GM23338 (cell line): ENCODE results near the gene SBF2.

ENCODE experiments used
- CREB1 ChIP-seq: fragments of 250-450 bp; sonication (Bioruptor Pico); IDR thresholded peaks from 2 replicates; pipeline ENCODE4 v1.5.0; 2020; ENCODE audit warnings: low read depth, mild to moderate bottlenecking, moderate library complexity
- CTCF ChIP-seq, 2 experiments: fragments of 200-600 bp in 1 of 2; sonication (generic) in 1 of 2; conservative IDR thresholded peaks; 2 replicates each; pipeline versions ENCODE4 v1.5.1 to v1.6.1; 2016 to 2017; ENCODE audit warnings: antibody characterized with exemption in 2 of 2, low read depth in 2 of 2, mild to moderate bottlenecking in 2 of 2, moderate library complexity in 1 of 2
- EZH2 ChIP-seq: fragments of 200-600 bp; sonication (generic); IDR thresholded peaks from one replicate; pipeline ENCODE4 v1.8.0; 2017; ENCODE audit warnings: antibody characterized with exemption, mild to moderate bottlenecking, low read depth; ENCODE audit not compliant: unreplicated experiment
- POLR2AphosphoS5 ChIP-seq: IDR thresholded peaks from 2 replicates; pipeline ENCODE4 v1.6.1; 2016; ENCODE audit warnings: antibody characterized with exemption, low read depth
- REST ChIP-seq: IDR thresholded peaks from one replicate; pipeline ENCODE4 v1.6.1; 2018; ENCODE audit warnings: antibody characterized with exemption; ENCODE audit not compliant: unreplicated experiment
- TF ChIP-seq, protein P1 (sequence below): IDR thresholded peaks from 2 replicates; pipeline ENCODE4 v1.6.1; 2016; ENCODE audit warnings: antibody characterized with exemption

DNA sequence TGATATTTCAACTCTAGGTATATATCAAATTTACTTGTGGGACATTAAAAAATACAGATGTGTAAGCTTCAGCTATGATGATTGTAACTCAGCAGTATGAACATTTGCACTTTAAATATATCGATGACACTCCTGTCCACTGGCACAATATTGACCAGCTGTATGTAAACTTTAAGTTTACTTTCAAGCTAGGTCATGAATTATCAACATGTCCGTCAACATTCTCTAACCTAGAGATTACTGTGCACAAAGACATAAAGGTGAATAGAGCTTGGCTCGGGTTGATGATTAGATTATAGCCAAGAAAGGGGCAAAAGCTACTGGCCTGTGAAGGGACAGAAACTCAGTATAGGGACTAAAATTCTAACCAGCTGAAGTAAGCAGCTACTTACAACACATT lies 343.6 kb downstream of the SBF2 start:
- no peak for TF ChIP-seq POLR2AphosphoS5
- TF ChIP-seq REST: no peak
- TF ChIP-seq, protein P1, sequence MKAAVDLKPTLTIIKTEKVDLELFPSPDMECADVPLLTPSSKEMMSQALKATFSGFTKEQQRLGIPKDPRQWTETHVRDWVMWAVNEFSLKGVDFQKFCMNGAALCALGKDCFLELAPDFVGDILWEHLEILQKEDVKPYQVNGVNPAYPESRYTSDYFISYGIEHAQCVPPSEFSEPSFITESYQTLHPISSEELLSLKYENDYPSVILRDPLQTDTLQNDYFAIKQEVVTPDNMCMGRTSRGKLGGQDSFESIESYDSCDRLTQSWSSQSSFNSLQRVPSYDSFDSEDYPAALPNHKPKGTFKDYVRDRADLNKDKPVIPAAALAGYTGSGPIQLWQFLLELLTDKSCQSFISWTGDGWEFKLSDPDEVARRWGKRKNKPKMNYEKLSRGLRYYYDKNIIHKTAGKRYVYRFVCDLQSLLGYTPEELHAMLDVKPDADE: no peak
- no peak for TF ChIP-seq CTCF (conservative IDR thresholded peaks at IDR 0.05; ENCODE audit: low read depth in 2 of 2)
- TF ChIP-seq CREB1 (CRISPR knock-in tag): no peak
- no peak for TF ChIP-seq EZH2
